Measurements from ENCODE around the gene CCDC91. TPM values are rescaled to one million over a fixed set of nuclear protein-coding genes. Genes with fewer than 3 reads are reported as not detected.

The CCDC91 gene
- total RNA-seq, 1 experiment from 2014 or later: 26.8 TPM

- ChIA-PET CTCF (no interaction called here), POLR2A (ENCODE audit: low non-redundant PET) (no interaction called here)
- Histone ChIP-seq H3K4me3 (ENCODE audit: low read depth, low read length, poor library complexity, severe bottlenecking) (no peak overlapping the region), H3K36me3 (ENCODE audit: insufficient read depth, low read length, poor library complexity, severe bottlenecking) (no peaks in the 10 kb centered on the region), H3K4me1 (ENCODE audit: insufficient read depth, low read length, poor library complexity, severe bottlenecking) (no peaks in the 10 kb centered on the region), H3K27me3 (replicated peaks; ENCODE audit: insufficient read depth, low read depth, low read length, poor library complexity) (no peaks in the 10 kb centered on the region), H3K27ac (ENCODE audit: low read depth, low read length, poor library complexity, severe bottlenecking) (no peak overlapping the region), H3K9me3 (ENCODE audit: low read depth, low read length, poor library complexity, severe bottlenecking) (no peaks in the 10 kb centered on the region)
- TF ChIP-seq EZH2 (IDR thresholded peaks at IDR 0.05; ENCODE audit: borderline replicate concordance, low read depth, low read length, poor library complexity, severe bottlenecking) (no peak), CTCF (conservative IDR thresholded peaks at IDR 0.05; ENCODE audit: low read depth, low read length) (no peak)
- DNase-seq (ENCODE audit: low spot score): no peak
- no TSS peak for BruUV-seq (replicated peaks)
- intact Hi-C loops (cut with micrococcal nuclease; ENCODE audit: unreplicated experiment): no loop called here
Observed at GRCh38 chr12:28497889-28498411, 307.7 kb downstream of the CCDC91 start.

- H3K9me3 ChIP-seq (ENCODE audit: low read depth, low read length, poor library complexity, severe bottlenecking): no peaks in the 10 kb centered on the region
- ChIA-PET CTCF (no interaction called here), POLR2A (ENCODE audit: low non-redundant PET) (no interaction called here)
- no peaks in the 10 kb centered on the region for H3K36me3 ChIP-seq (ENCODE audit: insufficient read depth, low read length, poor library complexity, severe bottlenecking)
- intact Hi-C loops (cut with micrococcal nuclease; ENCODE audit: unreplicated experiment): no loop called here
- no peaks in the 10 kb centered on the region for H3K4me1 ChIP-seq (ENCODE audit: insufficient read depth, low read length, poor library complexity, severe bottlenecking)
- H3K4me3 ChIP-seq (ENCODE audit: low read depth, low read length, poor library complexity, severe bottlenecking): no peak overlapping the region
- DNase-seq (ENCODE audit: low spot score): no peak
- TF ChIP-seq CTCF (conservative IDR thresholded peaks at IDR 0.05; ENCODE audit: low read depth, low read length) (no peak), EZH2 (IDR thresholded peaks at IDR 0.05; ENCODE audit: borderline replicate concordance, low read depth, low read length, poor library complexity, severe bottlenecking) (no peak)
- no peak overlapping the region for H3K27ac ChIP-seq (ENCODE audit: low read depth, low read length, poor library complexity, severe bottlenecking)
- H3K27me3 ChIP-seq (replicated peaks; ENCODE audit: insufficient read depth, low read depth, low read length, poor library complexity): no peaks in the 10 kb centered on the region
- BruUV-seq (replicated peaks): no TSS peak
Observed at GRCh38 chr12:28498850-28499249, 308.6 kb downstream of the CCDC91 start.

- TF ChIP-seq EZH2 (IDR thresholded peaks at IDR 0.05; ENCODE audit: borderline replicate concordance, low read depth, low read length, poor library complexity, severe bottlenecking) (no peak), CTCF (conservative IDR thresholded peaks at IDR 0.05; ENCODE audit: low read depth, low read length) (no peak)
- Histone ChIP-seq H3K27ac (ENCODE audit: low read depth, low read length, poor library complexity, severe bottlenecking) (no peak overlapping the region), H3K4me1 (ENCODE audit: insufficient read depth, low read length, poor library complexity, severe bottlenecking) (no peaks in the 10 kb centered on the region), H3K9me3 (ENCODE audit: low read depth, low read length, poor library complexity, severe bottlenecking) (no peaks in the 10 kb centered on the region), H3K27me3 (replicated peaks; ENCODE audit: insufficient read depth, low read depth, low read length, poor library complexity) (no peaks in the 10 kb centered on the region), H3K36me3 (ENCODE audit: insufficient read depth, low read length, poor library complexity, severe bottlenecking) (no peaks in the 10 kb centered on the region), H3K4me3 (ENCODE audit: low read depth, low read length, poor library complexity, severe bottlenecking) (no peak overlapping the region)
- no TSS peak for BruUV-seq (replicated peaks)
- no peak for DNase-seq (ENCODE audit: low spot score)
- ChIA-PET POLR2A (ENCODE audit: low non-redundant PET) (no interaction called here), CTCF (no interaction called here)
- intact Hi-C loops (cut with micrococcal nuclease; ENCODE audit: unreplicated experiment): no loop called here
Observed at GRCh38 chr12:28500373-28501024, 310.2 kb downstream of the CCDC91 start.

Data from A673 (cell line).